Eye (tissue), 1 donor: Measurements from ENCODE around the gene DIRAS1.

ENCODE experiments used
- DNase-seq: peaks from one replicate; pipeline ENCODE4 v3.0.0-alpha.2; 2015

Gene DIRAS1

DNA sequence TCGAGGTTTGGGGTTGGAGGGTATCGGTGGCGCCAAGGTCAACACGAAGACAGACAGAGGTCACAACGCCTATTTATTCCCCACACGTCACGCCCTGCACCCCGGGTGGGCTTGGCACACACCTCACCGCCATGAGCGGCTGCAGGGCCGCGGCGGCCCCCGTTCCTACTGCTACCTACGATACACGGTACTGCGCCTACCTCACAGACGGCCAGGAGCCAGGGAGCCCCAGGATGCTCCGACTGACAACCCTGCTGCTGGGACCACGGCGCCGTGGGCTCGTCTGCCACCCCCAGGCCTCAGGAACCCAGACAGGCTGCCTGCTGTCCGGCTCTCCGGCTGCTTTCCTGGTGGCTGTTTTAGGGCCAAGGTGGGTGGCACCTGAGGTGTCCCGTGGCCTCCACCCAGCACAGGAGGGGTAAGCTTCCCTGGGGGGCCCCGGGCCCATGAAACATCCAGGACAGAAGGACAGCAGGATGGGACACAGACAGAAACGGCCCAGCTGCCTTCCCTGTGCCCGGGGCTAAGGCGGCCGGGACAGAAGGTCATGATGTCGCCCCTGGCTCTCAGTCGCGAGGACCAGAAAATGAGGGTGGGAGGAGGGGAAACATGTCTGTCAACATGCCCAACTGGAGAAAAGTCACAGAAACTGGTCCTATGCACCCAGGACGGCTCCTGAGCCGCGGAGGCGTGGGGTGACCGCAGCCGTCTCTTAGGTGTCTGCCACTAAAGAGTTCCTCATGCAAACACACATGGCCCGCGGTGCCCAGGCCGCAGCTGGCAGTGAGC, 33.7 kb upstream of the DIRAS1 start:
- no peak for DNase-seq

DNA sequence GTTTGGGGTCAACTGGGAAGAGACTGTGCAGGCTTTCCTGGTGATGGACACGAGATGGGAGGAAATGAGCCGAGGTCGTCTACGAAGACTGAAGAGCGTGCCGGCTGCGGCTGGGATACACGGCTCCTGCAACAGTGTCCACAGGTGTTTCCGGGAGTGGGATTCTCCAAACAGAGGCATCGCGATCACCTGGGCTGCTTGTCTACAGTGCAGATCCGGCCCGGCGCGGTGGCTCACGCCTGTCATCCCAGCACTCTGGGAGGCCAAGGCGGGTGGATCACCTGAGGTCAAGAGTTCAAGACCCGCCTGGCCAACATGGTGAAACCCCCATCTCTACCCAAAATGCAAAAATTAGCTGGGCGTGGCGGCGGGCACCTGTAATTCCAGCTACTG, 30.3 kb upstream of the DIRAS1 start:
- DNase-seq: no peak

- no peak for DNase-seq
These were observed 29.8 kb upstream of the DIRAS1 start for GRCh38 chr19:2750808-2751437.

DNA sequence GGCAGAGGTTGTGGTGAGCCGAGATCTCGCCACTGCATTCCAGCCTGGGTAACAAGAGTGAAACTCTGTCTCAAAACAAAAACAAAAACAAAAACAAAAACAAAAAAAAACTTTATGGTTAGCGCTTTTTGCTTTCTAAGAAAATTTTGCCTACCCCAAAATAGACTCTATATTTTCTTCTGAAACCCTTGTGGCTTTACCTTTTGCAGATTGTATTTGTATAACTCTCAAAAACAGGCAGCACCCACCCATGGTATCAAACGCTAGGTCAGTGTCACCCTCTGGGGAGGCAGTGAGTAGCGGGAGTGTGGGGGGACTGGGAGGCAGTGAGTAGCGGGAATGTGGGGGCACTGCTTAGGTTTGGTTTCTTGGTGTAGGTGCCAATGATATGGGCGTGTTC, 26.2 kb upstream of the DIRAS1 start:
- DNase-seq: no peak

DNA sequence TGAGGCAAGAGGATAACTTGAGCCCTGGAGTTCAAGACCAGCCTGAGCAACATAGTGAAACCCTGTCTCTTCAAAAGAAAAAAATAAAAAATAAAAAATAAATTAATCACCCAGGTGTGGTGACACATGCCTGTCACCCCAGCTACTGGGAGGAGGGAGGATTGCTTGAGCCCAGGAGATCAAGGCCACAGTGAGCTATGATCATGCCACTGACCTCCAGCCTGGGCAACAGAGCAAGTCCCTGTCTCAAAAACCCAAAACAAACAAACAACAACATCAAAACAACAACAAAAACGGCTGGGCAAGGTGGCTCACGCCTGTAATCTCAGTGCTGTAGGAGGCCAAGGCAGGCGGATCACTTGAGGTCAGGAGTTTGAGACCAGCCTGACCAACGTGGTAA, 22.9 kb upstream of the DIRAS1 start:
- DNase-seq: no peak

DNA sequence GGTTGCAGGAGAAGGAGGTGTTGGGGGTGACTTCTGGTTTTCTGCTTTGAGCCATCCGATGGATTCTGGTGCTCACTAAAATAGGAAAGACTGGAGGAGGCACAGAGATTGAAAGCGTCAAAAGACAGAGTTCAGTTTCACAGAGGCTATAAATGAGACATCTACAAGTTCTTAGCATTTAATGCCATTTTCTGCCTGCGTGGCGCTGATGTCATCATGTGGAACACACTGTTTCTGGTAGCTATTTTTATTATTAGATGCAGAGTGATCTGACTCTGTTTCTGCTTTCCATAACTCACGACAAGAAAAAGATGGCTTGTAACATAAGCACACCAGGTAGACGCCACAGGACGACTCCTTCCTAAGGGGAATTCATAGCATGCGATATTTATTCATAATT, 21.9 kb upstream of the DIRAS1 start:
- no peak for DNase-seq

- DNase-seq: no peak
These were observed 19.1 kb upstream of the DIRAS1 start for GRCh38 chr19:2740314-2740656.

- peak; percentile 100 for DNase-seq
These were observed 18.6 kb upstream of the DIRAS1 start, which contains the start of gene SLC39A3 for GRCh38 chr19:2739602-2740313. Gene SLC39A3, minus strand, starts transcription at chr19:2740017. Its CDS starts 2,760 bp downstream, at chr19:2737257.

DNA sequence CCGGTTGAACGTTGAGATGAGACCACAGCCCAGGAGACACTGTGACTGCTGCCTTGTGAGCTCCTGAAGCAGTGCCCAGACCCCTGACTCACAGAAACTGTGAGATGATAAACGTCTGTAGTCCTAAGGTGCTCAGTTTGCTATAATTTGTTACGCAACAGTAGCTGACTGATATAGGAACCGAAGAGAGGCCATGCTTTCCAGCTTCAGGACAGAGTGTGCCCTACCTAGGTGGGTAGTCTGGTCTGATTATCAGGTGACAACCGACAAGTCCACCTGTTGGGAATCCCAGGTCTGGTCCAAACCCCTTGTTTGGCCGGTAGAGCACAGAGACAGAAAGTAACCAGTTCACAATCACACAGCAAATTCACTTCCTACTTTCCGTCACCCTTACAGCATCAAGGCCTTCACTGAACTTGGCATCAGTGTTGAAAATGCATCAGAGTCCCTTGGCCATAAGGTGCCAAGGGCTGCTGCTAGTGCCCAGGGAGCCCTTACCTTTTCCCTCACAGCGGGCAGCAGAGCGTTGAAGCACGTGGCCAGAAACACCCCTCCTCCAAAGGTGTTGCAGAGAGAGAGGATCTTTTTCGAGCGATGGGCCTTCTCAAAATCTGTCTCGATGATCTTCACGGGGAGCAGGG, 15.5 kb upstream of the DIRAS1 start:
- DNase-seq: no peak

DNA sequence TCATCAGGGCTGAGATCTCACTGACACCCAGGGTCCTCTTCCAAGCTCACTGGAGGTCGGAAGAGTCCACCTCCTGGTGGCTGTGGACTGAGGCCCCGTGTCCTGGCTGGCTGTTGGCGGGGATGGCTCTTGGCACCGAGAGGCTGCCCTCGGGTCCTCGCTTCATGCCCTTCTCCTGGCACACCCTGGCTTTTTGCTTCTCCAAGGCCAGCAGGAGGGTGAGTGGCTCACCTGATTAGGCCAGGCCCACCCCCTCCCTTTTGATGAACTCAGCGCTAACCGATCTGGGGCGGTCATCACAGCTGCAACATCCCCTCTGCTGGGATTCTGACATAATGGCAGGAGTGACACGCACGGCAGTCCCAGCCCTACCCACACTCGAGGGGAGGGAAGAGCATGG, 14.2 kb upstream of the DIRAS1 start:
- no peak for DNase-seq

- no peak for DNase-seq
These were observed 13.6 kb upstream of the DIRAS1 start for GRCh38 chr19:2734589-2735288.

DNA sequence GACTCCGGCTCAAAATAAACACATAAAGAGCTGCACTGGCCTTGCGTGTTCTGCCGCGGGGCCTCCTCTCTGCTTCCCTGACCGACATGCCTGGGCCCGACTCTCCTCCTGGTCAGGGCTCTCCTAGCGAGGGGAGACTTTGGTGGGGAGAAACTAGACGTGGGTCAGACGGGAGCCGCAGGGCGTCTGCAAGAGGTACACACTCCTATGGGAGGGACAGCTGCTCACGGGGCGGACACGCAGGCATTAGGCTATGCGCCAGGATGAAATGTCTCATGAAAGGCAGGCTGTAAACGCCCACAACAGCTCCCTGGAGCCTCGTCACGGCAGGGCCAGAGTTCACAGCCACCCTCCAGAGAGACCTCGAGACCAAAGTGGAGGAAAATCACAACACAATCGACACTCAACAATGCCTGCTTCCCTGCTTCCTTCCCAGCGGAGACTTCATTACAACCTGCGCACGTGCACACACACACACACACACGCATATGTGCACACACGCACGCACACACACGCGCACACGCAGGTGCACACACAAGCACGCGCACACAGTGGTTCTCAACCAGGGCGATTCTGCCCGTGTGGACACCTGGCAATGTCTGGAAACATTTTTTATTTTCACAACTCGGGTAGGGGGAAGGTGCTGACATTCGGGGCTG, 12.9 kb upstream of the DIRAS1 start:
- DNase-seq: peak; percentile 11

DNA sequence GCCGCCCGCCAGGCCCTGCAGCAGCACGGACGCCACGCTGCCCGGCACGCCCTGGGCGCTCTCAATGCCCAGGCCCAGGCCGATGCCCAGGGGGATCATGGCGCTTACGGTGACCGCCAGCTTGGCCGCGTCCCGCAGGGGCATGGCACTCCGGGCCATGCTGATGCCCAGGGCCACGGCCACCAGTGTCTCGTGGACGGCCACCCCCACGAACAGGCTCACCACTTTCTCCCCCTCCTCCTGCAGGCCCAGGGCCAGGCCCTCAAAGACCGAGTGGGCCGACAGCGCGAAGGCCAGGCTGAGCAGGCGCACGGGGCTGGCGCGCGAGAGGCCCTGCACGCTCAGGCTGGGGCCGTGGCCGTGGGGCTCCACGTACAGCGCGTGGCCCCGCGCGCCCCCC, 11.7 kb upstream of the DIRAS1 start:
- DNase-seq: no peak

DNA sequence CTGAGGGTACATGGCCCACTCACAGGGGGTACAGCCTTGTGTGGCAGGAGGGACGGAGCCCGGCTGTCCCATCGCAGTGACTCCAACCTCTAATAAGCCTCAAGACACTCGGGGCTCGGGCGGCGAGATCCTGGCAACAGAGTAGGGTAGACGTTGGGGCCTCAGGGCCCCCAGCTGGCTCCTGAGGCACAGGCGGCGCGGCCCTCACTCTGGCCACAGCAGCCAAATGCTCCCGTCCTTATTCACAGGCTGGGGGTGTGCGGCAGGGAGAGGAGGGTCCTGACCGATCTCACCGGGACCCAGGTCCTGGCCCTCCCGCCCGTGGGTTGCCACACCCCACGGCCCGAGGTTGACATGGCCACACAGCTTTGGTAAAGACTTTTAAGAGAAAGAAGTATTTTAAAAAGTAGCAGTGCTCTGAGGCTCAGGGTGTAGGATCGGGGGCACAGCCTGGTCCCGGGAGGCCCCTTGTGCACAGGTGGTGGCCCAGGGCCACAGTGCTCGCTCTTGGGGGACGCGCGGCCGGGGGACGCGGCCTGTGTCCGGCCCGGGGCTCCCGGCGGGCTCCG, 11.1 kb upstream of the DIRAS1 start:
- DNase-seq: no peak

DNA sequence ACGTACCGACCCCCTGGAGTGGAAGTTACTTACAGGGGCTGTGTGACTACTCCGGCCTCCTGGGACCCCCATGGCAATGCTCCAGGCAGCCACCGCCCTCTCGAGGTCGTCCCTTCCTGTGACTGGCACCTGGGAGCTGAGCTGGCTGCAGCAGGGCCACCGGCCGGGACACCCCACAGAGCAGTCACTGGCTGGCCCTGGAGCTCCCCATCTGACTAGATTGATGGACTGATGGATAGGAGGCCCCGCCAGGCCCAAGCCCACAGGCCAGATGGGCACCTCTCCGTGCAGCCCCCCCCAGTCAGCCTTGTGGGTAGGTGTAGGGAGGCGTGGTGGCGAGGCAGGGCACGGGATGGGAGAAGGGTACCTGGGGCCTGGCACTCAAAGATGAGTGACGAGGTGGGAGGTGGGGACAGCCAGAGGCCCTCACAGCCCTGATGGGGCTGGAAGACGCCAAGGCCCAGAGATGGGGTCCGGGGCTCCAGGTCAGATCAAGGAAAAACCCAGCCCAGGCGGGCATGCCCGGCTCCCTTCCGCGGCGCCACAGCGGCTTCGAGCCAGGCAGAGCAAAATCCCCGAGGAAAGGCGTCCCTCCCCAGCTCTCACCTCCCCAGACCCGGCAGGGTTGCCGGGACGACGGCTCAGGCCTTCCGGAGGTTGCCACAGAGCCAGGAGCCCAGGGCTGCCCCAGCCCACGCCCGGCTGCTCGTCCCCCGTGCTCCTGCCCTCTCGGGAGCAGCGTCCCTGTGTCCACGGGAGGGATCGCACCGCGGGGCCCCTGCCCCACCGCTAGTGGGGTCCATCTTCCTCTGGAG, 10.2 kb upstream of the DIRAS1 start:
- DNase-seq: no peak

DNA sequence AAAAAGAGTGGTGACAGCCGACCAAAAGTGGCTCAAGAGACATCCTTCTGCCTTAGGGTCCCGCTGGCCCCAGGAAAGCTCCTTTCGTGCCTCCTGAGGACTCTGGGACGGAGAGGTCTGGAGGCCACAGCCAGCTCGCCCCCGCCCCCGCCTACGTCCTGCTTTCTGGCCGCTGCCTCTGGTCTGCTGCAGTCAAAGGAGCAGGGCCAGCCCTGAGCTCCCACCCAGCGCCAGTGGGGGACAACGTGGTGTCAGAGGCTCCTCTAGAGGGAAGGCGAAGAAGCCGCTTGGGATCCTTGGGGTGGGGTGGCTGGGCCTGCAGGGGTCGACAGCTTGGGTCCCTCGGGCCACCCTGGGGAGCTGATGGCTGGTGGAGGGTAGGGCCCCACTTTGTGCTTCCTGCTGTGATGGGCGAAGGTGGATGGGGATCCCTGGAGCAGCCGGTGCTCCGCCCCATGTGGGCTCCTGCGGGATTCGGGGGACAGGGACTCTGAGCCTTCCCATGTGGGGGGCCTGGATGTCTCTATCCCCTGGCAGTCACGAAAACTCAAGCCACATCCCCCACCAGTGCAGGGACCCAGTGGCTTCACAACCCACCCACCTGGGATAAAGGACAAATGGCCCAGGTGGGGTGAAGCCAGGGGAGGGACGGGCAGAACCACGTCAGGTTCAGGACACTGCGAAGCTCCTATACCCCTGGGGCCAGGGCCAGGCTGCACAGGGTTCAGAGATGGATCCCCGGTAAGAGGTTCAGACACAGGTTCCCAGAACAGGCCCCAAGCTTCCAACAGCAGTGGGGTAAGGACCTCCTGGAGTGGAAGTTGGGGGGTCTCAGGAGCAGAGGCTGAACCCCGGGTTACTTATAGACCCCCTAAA, 9.0 kb upstream of the DIRAS1 start:
- no peak for DNase-seq

GRCh38 chr19:2728783-2729387, 7.7 kb upstream of the DIRAS1 start:
- no peak for DNase-seq

- no peak for DNase-seq
These were observed 6.4 kb upstream of the DIRAS1 start for GRCh38 chr19:2727640-2727944.

DNA sequence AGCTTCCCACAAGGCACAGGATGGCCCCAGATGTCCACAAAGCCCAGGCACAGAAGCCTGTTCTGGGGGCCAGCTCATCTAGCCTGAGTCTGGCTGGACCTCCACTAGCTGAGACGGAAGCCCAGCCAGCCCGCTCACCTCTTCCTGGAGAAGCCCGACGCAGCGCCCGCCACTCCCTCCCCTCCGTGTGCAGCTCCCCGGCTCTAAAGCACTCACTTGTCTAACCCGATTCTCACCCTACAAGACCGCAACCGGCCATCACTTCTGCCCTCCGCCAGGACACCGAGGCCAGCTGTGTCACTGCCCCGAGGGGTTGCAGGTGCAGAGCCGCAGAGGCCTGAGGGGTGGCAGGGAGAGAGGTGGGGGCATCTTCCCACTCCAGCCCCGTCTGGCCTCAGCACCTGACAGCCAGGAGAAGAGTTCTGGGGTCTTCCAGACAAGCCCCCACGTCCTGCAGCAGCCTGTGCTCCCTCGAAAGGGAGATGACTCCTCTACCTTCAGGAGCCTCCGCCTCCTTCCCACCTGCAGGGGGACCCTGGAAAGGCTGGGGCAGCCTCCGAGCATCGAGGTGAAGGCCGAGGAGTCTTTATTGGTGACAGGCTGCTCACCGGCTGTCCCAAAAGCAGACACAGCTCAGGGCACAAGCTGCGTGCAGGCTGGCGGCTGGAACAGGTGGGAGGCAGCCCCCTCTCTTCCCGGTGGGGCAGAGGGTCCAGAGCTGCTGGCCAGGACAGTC, 5.9 kb upstream of the DIRAS1 start:
- no peak for DNase-seq
